ENCODE measurements around the gene CNTN5.

The CNTN5 gene

GRCh38 chr11:100338144-100338840 lies 1317.5 kb downstream of the CNTN5 start:
- Histone ChIP-seq H3K27ac (ENCODE audit: extremely low read depth, low read depth, low read length) (no peak overlapping the region), H3K9me3 (ENCODE audit: control insufficient read depth, insufficient read depth, low read depth, low read length) (no peaks in the 10 kb centered on the region), H3K36me3 (ENCODE audit: control insufficient read depth in 2 of 2, insufficient read depth in 1 of 2, low read length in 2 of 2) (no peaks in the 10 kb centered on the region), H3K4me1 (ENCODE audit: control insufficient read depth, insufficient read depth, low read length) (no peaks in the 10 kb centered on the region), H3K4me3 (ENCODE audit: low read depth, low read length) (no peak overlapping the region)
- TF ChIP-seq ZNF704 (tag by site-specific recombination; IDR thresholded peaks at IDR 0.05): no peak
- no peak for TF ChIP-seq ZNF140 (tag by site-specific recombination; IDR thresholded peaks at IDR 0.05)
- TF ChIP-seq ZNF2 (tag by site-specific recombination; IDR thresholded peaks at IDR 0.05): no peak
- TF ChIP-seq ZNF580 (tag by site-specific recombination; IDR thresholded peaks at IDR 0.05): no peak
- CTCF ChIA-PET: no interaction called here
- POLR2A ChIA-PET: no interaction called here

GRCh38 chr11:100340466-100341319 lies 1319.9 kb downstream of the CNTN5 start:
- H3K4me3 ChIP-seq (ENCODE audit: low read depth, low read length): no peak overlapping the region
- POLR2A ChIA-PET: no interaction called here
- no peaks in the 10 kb centered on the region for H3K9me3 ChIP-seq (ENCODE audit: control insufficient read depth, insufficient read depth, low read depth, low read length)
- H3K36me3 ChIP-seq (ENCODE audit: control insufficient read depth in 2 of 2, insufficient read depth in 1 of 2, low read length in 2 of 2): no peaks in the 10 kb centered on the region
- H3K4me1 ChIP-seq (ENCODE audit: control insufficient read depth, insufficient read depth, low read length): no peaks in the 10 kb centered on the region
- TF ChIP-seq ZBTB1 (tag by site-specific recombination; IDR thresholded peaks at IDR 0.05) (no peak), BCL6B (tag by site-specific recombination; IDR thresholded peaks at IDR 0.05) (no peak), ZNF114 (tag by site-specific recombination; IDR thresholded peaks at IDR 0.05) (no peak), ZFP3 (tag by site-specific recombination; IDR thresholded peaks at IDR 0.05; ENCODE audit: low read depth) (no peak), ZNF280D (tag by site-specific recombination; IDR thresholded peaks at IDR 0.05) (no peak), ZNF341 (tag by site-specific recombination; IDR thresholded peaks at IDR 0.05; ENCODE audit: low read depth) (no peak), ZFP69B (tag by site-specific recombination; IDR thresholded peaks at IDR 0.05) (no peak), ZNF624 (tag by site-specific recombination; IDR thresholded peaks at IDR 0.05) (no peak), CTCF (tag by site-specific recombination; IDR thresholded peaks at IDR 0.05) (no peak), YY2 (tag by site-specific recombination; IDR thresholded peaks at IDR 0.05) (no peak), ZNF777 (tag by site-specific recombination; IDR thresholded peaks at IDR 0.05; ENCODE audit: borderline replicate concordance) (no peak), ZNF202 (tag by site-specific recombination; IDR thresholded peaks at IDR 0.05; ENCODE audit: borderline replicate concordance) (no peak)
- CTCF ChIA-PET: no interaction called here
- H3K27ac ChIP-seq (ENCODE audit: extremely low read depth, low read depth, low read length): no peak overlapping the region

All from HEK293 (cell line).